H9 (cell line): Measurements from ENCODE around the gene RAB35. TPM values are rescaled to one million over a fixed set of nuclear protein-coding genes. Genes with fewer than 3 reads are reported as not detected.

Experiments
- DNase-seq: peaks from one replicate; pipeline ENCODE4 v3.0.0-alpha.2; 2017
- H2AFZ ChIP-seq: one replicate; pipeline ENCODE4 v1.6.1; 2013; ENCODE audit warnings: mild to moderate bottlenecking, low read length, control low read depth, moderate library complexity
- H2AK5ac ChIP-seq: 2 replicates; pipeline ENCODE4 v1.6.1; 2013; ENCODE audit warnings: low read length, control low read depth, mixed read lengths; ENCODE audit not compliant: insufficient read length
- H2BK120ac ChIP-seq: one replicate; pipeline ENCODE4 v1.6.1; 2013; ENCODE audit warnings: low read depth, mild to moderate bottlenecking, low read length, control low read depth, inconsistent platforms; ENCODE audit not compliant: poor library complexity, severe bottlenecking
- H2BK12ac ChIP-seq: 2 replicates; pipeline ENCODE4 v1.6.1; 2013; ENCODE audit warnings: low read length, control low read depth, mixed read lengths, low read depth; ENCODE audit not compliant: insufficient read length
- H2BK15ac ChIP-seq: 2 replicates; pipeline ENCODE4 v1.6.1; 2013; ENCODE audit warnings: low read depth, low read length, control low read depth
- H2BK20ac ChIP-seq: one replicate; pipeline ENCODE4 v1.6.1; 2013; ENCODE audit warnings: low read depth, mild to moderate bottlenecking, low read length, control low read depth, inconsistent platforms; ENCODE audit not compliant: poor library complexity, severe bottlenecking
- H2BK5ac ChIP-seq: 2 replicates; pipeline ENCODE4 v1.6.1; 2013; ENCODE audit warnings: low read length, control low read depth, mixed read lengths; ENCODE audit not compliant: insufficient read length
- H3K14ac ChIP-seq: 2 replicates; pipeline ENCODE4 v1.6.1; 2013; ENCODE audit warnings: low read length, control low read depth; ENCODE audit not compliant: insufficient read depth
- H3K18ac ChIP-seq: 2 replicates; pipeline ENCODE4 v1.6.1; 2013; ENCODE audit warnings: low read depth, mild to moderate bottlenecking, mixed read lengths, low read length, control low read depth; ENCODE audit not compliant: insufficient read length
- H3K23ac ChIP-seq: 2 replicates; pipeline ENCODE4 v1.6.1; 2013; ENCODE audit warnings: low read length, control low read depth, mixed read lengths, low read depth; ENCODE audit not compliant: insufficient read length
- H3K23me2 ChIP-seq: 2 replicates; pipeline ENCODE4 v1.6.1; 2013; ENCODE audit warnings: low read depth, mild to moderate bottlenecking, mixed read lengths, low read length, control low read depth; ENCODE audit not compliant: insufficient read length, poor library complexity, severe bottlenecking
- H3K27ac ChIP-seq: 2 replicates; pipeline ENCODE4 v1.5.1; 2013; ENCODE audit warnings: low read length, control low read depth, mixed read lengths, low read depth; ENCODE audit not compliant: insufficient read length
- H3K27me3 ChIP-seq: 2 replicates; pipeline ENCODE4 v1.6.1; 2013; ENCODE audit warnings: low read length, control low read depth, inconsistent platforms; ENCODE audit not compliant: insufficient read depth
- H3K4ac ChIP-seq: 2 replicates; pipeline ENCODE4 v1.6.1; 2013; ENCODE audit warnings: low read depth, mild to moderate bottlenecking, control low read depth, inconsistent platforms, low read length, moderate library complexity
- H3K4me1 ChIP-seq: 2 replicates; pipeline ENCODE4 v1.6.1; 2013; ENCODE audit warnings: low read length, control low read depth, inconsistent platforms; ENCODE audit not compliant: insufficient read depth
- H3K4me2 ChIP-seq: 2 replicates; pipeline ENCODE4 v1.6.1; 2013; ENCODE audit warnings: low read length, control low read depth, mixed read lengths; ENCODE audit not compliant: insufficient read length, insufficient read depth
- H3K56ac ChIP-seq: 2 replicates; pipeline ENCODE4 v1.6.1; 2013; ENCODE audit warnings: low read depth, mild to moderate bottlenecking, mixed read lengths, low read length, control low read depth; ENCODE audit not compliant: insufficient read length
- H3K79me1 ChIP-seq: 2 replicates; pipeline ENCODE4 v1.6.1; 2013; ENCODE audit warnings: low read depth, mild to moderate bottlenecking, moderate library complexity, low read length, control low read depth, inconsistent platforms; ENCODE audit not compliant: insufficient read depth, poor library complexity, severe bottlenecking
- H3K79me2 ChIP-seq: 2 replicates; pipeline ENCODE4 v1.6.1; 2013; ENCODE audit warnings: low read length, control low read depth, inconsistent platforms; ENCODE audit not compliant: insufficient read depth
- H3K9ac ChIP-seq: 2 replicates; pipeline ENCODE4 v1.6.1; 2013; ENCODE audit warnings: low read length, control low read depth, mixed read lengths; ENCODE audit not compliant: insufficient read length; ENCODE audit errors: extremely low read depth
- H3K9me3 ChIP-seq: one replicate; pipeline ENCODE4 v1.6.1; 2013; ENCODE audit warnings: low read depth, low read length, inconsistent platforms; ENCODE audit not compliant: control insufficient read depth
- H3T11ph ChIP-seq: one replicate; pipeline ENCODE4 v1.6.1; 2013; ENCODE audit warnings: mild to moderate bottlenecking, low read length, control low read depth, inconsistent platforms
- H4K20me1 ChIP-seq: one replicate; pipeline ENCODE4 v1.6.1; 2013; ENCODE audit not compliant: control insufficient read depth, insufficient read length, insufficient read depth
- H4K5ac ChIP-seq: 2 replicates; pipeline ENCODE4 v1.6.1; 2013; ENCODE audit warnings: low read depth, mild to moderate bottlenecking, mixed read lengths, low read length, control low read depth; ENCODE audit not compliant: insufficient read length
- H4K8ac ChIP-seq: replicated peaks from 2 replicates; pipeline ENCODE4 v1.6.1; 2013; ENCODE audit warnings: low read length, control low read depth, mixed read lengths, low read depth; ENCODE audit not compliant: insufficient read length
- H4K91ac ChIP-seq: 2 replicates; pipeline ENCODE4 v1.6.1; 2013; ENCODE audit warnings: low read depth, mild to moderate bottlenecking, moderate library complexity, mixed read lengths, low read length, control low read depth; ENCODE audit not compliant: insufficient read length
- H3K27ac Mint-ChIP-seq, 3 experiments: 2 replicates in 2 of 3; 3 replicates in 1 of 3; pipeline ENCODE4 v1.8.0; 2020 to 2021; ENCODE audit warnings: mixed read lengths in 3 of 3, mild to moderate bottlenecking in 1 of 3, moderate library complexity in 1 of 3
- H3K27me3 Mint-ChIP-seq: 2 replicates; pipeline ENCODE4 v1.8.0; 2021; ENCODE audit warnings: low read depth, mild to moderate bottlenecking, moderate library complexity, mixed read lengths
- H3K36me3 Mint-ChIP-seq, 3 experiments: 2 replicates in 2 of 3; 3 replicates in 1 of 3; pipeline ENCODE4 v1.8.0; 2020 to 2021; ENCODE audit warnings: low read depth in 3 of 3, mixed read lengths in 3 of 3; ENCODE audit not compliant: insufficient read depth in 1 of 3
- H3K4me1 Mint-ChIP-seq, 2 experiments: 2 replicates each; pipeline ENCODE4 v1.8.0; 2020; ENCODE audit warnings: mixed read lengths in 2 of 2
- H3K4me3 Mint-ChIP-seq, 2 experiments: 2 replicates in 1 of 2; 3 replicates in 1 of 2; pipeline ENCODE4 v1.8.0; 2020 to 2021; ENCODE audit warnings: mild to moderate bottlenecking in 2 of 2, mixed read lengths in 2 of 2, moderate library complexity in 1 of 2
- H3K9me3 Mint-ChIP-seq, 2 experiments: 2 replicates in 1 of 2; 3 replicates in 1 of 2; pipeline ENCODE4 v1.8.0; 2020; ENCODE audit warnings: mild to moderate bottlenecking in 2 of 2, mixed read lengths in 2 of 2, moderate library complexity in 1 of 2
- CTCF ChIP-seq: fragments of 200-600 bp; sonication (generic); conservative IDR thresholded peaks from 3 replicates; pipeline ENCODE4 v1.8.0; 2021; ENCODE audit warnings: antibody characterized with exemption, mild to moderate bottlenecking
- WGBS: extraction: QIAGEN DNeasy Blood & Tissue Kit; methylation state at CpG from one replicate; pipeline ENCODE4 v1.1.7; 2013; ENCODE audit warnings: missing lambda C conversion rate, low lambda C conversion rate, mixed read lengths; ENCODE audit not compliant: insufficient read length; ENCODE audit errors: extremely low coverage; 5-methylcytosine and 5-hydroxymethylcytosine counted together
- total RNA-seq: library from RNA; stranded (reverse); gene quantifications from 2 replicates; pipeline ENCODE4 v1.2.1, GENCODE V29; 2021

RAB35 gene
- total RNA-seq, 1 experiment from 2014 or later = 60.0 TPM

- Histone ChIP-seq H3K18ac (no peak overlapping the region), H3K56ac (no peak overlapping the region), H3T11ph (no peak overlapping the region), H3K4me2 (no peak overlapping the region), H3K9ac (no peak overlapping the region), H2BK15ac (no peak overlapping the region), H4K8ac (no peak overlapping the region), H3K79me1 (no peaks in the 10 kb centered on the region), H2BK5ac (no peak overlapping the region), H3K14ac (no peak overlapping the region), H2BK12ac (no peak overlapping the region), H2BK20ac (no peak overlapping the region), H4K5ac (no peak overlapping the region), H3K23me2 (no peaks in the 10 kb centered on the region), H3K27me3 (no peaks in the 10 kb centered on the region), H3K4me1 (no peaks in the 10 kb centered on the region), H3K9me3 (no peaks in the 10 kb centered on the region), H3K27ac (no peak overlapping the region), H3K4ac (no peak overlapping the region), H2BK120ac (no peak overlapping the region), H3K23ac (no peak overlapping the region), H2AK5ac (no peak overlapping the region), H2AFZ (no peak overlapping the region), H4K91ac (no peak overlapping the region), H3K79me2 (peaks cover 2% of the 10 kb centered on the region; the same call in 1 of the 2 replicates), H4K20me1 (no peaks in the 10 kb centered on the region)
- Mint-ChIP-seq H3K9me3 (no peaks in the 10 kb centered on the region), H3K36me3 (peaks cover 0 to 2% (median 0%) of the 10 kb centered on the region in 3 experiments; a peak in 4 of 7 replicates), H3K4me3 (no peak overlapping the region), H3K27ac (no peak overlapping the region), H3K4me1 (peaks cover 2 to 3% of the 10 kb centered on the region in 2 experiments), H3K27me3 (no peaks in the 10 kb centered on the region; the same call in 1 of the 2 replicates)
- DNase-seq = no peak
- no CpG with 5 or more reads among the region's 5 CpGs for WGBS
- no peak for TF ChIP-seq CTCF
Measured at GRCh38 chr12:120069278-120069677, 47.3 kb downstream of the RAB35 start.
